Esophagus (tissue), 2 donors: Measurements from ENCODE around the gene SCCPDH. TPM values are rescaled to one million over a fixed set of nuclear protein-coding genes. Genes with fewer than 3 reads are reported as not detected.

Experiments
- H3K27ac ChIP-seq, 2 donors: one replicate each; pipeline ENCODE4 v1.5.1; 2013; ENCODE audit warnings: low read depth in 2 of 2, mild to moderate bottlenecking in 2 of 2, inconsistent platforms in 1 of 2, low read length in 1 of 2, moderate library complexity in 1 of 2
- H3K27me3 ChIP-seq, 2 donors: one replicate each; pipeline ENCODE4 v1.6.1; 2013; ENCODE audit warnings: low read length in 2 of 2, control low read depth in 1 of 2, mild to moderate bottlenecking in 1 of 2; ENCODE audit not compliant: insufficient read depth in 2 of 2, control insufficient read depth in 1 of 2
- H3K36me3 ChIP-seq, 2 donors: one replicate each; pipeline ENCODE4 v1.6.1; 2013; ENCODE audit warnings: low read length in 1 of 2; ENCODE audit not compliant: control insufficient read depth in 2 of 2, insufficient read depth in 2 of 2
- H3K4me1 ChIP-seq, 2 donors: one replicate each; pipeline ENCODE4 v1.6.1; 2013; ENCODE audit warnings: low read length in 1 of 2; ENCODE audit not compliant: control insufficient read depth in 2 of 2, insufficient read depth in 2 of 2
- H3K4me3 ChIP-seq, 2 donors: one replicate each; pipeline ENCODE4 v1.5.1; 2013; ENCODE audit warnings: low read length in 2 of 2, mild to moderate bottlenecking in 2 of 2, low read depth in 1 of 2, moderate library complexity in 1 of 2
- H3K9me3 ChIP-seq, 2 donors: one replicate each; pipeline ENCODE4 v1.6.1; 2013; ENCODE audit warnings: mild to moderate bottlenecking in 2 of 2, low read depth in 1 of 2, low read length in 1 of 2, moderate library complexity in 1 of 2; ENCODE audit not compliant: control insufficient read depth in 2 of 2, insufficient read depth in 1 of 2
- WGBS, 2 donors: extraction: QIAGEN DNeasy Blood & Tissue Kit; methylation state at CpG; one replicate each; pipeline ENCODE4 v1.1.7; 2013; 5-methylcytosine and 5-hydroxymethylcytosine counted together
- polyA plus RNA-seq, 2 donors: library from polyadenylated mRNA; stranded (reverse); fragments of 200-250 nt; gene quantifications; one replicate each; pipeline ENCODE4 v1.2.3, GENCODE V29; 2013
- donor health status: healthy with polysubstance abuse.
- donor health status: Bipolar disorder and iron deficiency.

Gene SCCPDH
- polyA plus RNA-seq, 2 donors = 1.2 to 3.6 TPM

DNA sequence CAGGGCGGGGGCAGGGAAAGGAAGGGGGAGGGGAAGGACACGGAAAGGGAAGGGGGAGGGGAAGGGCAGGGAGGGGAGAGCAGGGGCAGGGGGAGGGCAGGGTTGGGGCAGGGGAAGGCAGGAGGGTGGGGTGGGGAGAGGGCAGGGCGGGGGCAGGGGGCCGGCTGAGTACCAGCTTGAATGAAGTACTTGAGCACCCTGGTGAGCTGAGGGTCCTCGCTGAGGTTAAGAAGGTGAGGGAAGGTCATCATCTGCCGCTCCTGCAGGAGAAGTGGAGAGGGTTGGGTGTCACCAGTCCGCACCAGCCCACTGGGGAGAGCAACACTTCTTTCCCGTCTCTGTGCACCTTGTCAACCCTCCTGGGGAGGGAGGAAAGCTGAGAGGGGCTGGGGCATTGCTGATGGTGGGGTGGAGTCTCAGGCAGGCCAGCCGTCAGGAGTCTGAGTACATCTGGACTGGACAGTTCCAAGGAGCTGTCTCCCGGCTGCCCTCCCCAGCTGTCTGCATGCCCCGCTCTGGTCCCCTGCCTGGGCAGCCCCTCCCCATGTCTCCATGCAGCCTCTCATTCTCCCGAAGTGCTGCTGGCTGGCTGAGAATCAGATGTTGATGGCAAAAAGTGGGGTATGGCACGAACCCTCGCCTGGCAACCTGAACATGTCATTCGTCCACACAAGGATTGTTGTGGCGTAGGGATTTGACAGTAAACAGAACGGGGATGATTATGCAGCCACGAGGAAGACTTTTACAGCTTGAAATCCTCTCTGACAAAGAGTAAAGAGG, 70.0 kb downstream of the SCCPDH start:
- Histone ChIP-seq H3K4me3 (no peak overlapping the region), H3K36me3 (no peaks in the 10 kb centered on the region), H3K4me1 (peaks cover 3 to 4% of the 10 kb centered on the region in 2 donors), H3K27ac (no peak overlapping the region), H3K9me3 (peaks cover 0 to 1% of the 10 kb centered on the region in 2 donors), H3K27me3 (no peaks in the 10 kb centered on the region)
- WGBS, 2 donors = 41 to 43% methylated on average over 15 to 18 of the region's 18 CpGs

DNA sequence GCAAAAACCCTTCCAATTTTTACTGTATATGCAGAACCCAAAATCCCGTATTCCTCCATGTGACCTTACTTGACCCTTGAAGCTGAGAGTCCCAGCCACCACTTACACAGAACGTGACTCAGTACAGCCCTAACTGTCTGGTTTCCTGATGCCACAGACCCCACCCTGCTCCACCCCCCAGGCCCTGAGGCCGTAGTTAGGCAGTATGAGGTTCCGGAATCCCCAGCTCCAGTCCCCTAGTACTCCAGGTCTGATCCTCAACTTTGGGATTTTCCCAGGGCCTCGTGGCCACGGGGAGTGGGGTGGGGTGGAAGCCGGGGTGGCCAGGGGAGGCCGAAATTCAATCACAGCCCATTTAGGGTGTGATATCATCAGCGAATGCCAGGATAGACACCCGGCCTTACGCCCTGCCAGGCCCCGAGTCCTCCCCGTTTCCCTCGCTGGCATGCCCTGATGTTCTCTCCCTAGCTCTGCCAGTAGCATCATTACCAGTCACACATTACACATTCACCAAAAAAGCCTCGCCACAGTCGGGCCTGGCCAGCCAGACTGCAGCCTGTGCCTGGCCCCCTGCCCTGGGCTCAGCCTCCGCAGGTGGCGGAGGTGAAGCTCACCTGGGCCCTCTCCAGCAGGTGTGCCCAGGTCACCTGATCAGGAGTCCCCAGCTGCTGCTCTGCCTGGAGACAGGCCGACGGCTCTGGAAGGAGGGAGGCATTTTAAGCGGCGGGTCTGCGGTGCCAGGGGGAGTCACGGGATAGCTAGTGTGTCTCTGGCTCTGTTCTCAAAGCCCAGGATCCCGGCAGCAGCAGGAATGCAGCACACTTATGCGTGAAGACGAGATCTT, 70.8 kb downstream of the SCCPDH start:
- no peak overlapping the region for H3K4me3 ChIP-seq
- peaks cover 3 to 4% of the 10 kb centered on the region in 2 donors for H3K4me1 ChIP-seq
- peaks cover 0 to 1% of the 10 kb centered on the region in 2 donors for H3K9me3 ChIP-seq
- H3K36me3 ChIP-seq = no peaks in the 10 kb centered on the region
- H3K27ac ChIP-seq = no peak overlapping the region
- WGBS, 2 donors = 49 to 50% methylated on average over 27 of the region's 27 CpGs
- no peaks in the 10 kb centered on the region for H3K27me3 ChIP-seq

- no peaks in the 10 kb centered on the region for H3K27me3 ChIP-seq
Observed at GRCh38 chr1:246795906-246796694, 71.9 kb downstream of the SCCPDH start.

GRCh38 chr1:246797157-246797556, 72.9 kb downstream of the SCCPDH start:
- H3K4me3 ChIP-seq = no peak overlapping the region
- H3K27me3 ChIP-seq = no peaks in the 10 kb centered on the region
- H3K27ac ChIP-seq = no peak overlapping the region
- H3K36me3 ChIP-seq = no peaks in the 10 kb centered on the region
- H3K9me3 ChIP-seq = peaks cover 0 to 1% of the 10 kb centered on the region in 2 donors
- peaks cover 3 to 4% of the 10 kb centered on the region in 2 donors for H3K4me1 ChIP-seq
- WGBS, 2 donors = 84 to 88% methylated on average over 8 of the region's 8 CpGs

More at GRCh38 chr1:246795906-246796694, 71.9 kb downstream of the SCCPDH start:
- H3K27ac ChIP-seq = no peak overlapping the region
- no peak overlapping the region for H3K4me3 ChIP-seq
- H3K9me3 ChIP-seq = peaks cover 0 to 1% of the 10 kb centered on the region in 2 donors
- no peaks in the 10 kb centered on the region for H3K36me3 ChIP-seq
- H3K4me1 ChIP-seq = peaks cover 3 to 4% of the 10 kb centered on the region in 2 donors
- 85 to 87% methylated on average over 30 of the region's 30 CpGs for WGBS, 2 donors

- Histone ChIP-seq H3K27me3 (no peaks in the 10 kb centered on the region), H3K27ac (no peak overlapping the region), H3K4me3 (no peak overlapping the region), H3K4me1 (peaks cover 3 to 4% of the 10 kb centered on the region in 2 donors), H3K9me3 (peaks cover 0 to 1% of the 10 kb centered on the region in 2 donors), H3K36me3 (no peaks in the 10 kb centered on the region)
- 87 to 89% methylated on average over 11 of the region's 11 CpGs for WGBS, 2 donors
Observed at GRCh38 chr1:246797597-246797996, 73.4 kb downstream of the SCCPDH start.

DNA sequence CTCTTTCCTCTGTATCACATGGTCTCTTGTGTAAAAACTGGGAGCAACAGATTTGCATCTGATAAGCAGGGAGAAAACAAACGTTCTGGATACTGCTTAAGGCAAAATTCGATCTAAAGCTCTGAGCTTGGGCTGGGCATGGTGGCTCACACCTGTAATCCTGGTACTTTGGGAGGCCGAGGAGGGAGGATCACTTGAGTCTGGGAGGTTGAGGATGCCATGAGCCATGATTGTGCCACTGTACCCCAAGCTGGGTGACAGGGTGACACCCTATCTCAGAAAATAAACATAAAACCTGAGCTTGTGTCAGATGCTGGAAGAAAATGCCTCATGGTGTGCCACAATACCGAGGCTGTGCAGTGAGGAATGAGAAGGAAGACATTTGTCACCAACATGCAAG, 73.9 kb downstream of the SCCPDH start:
- WGBS, 2 donors = 69 to 72% methylated on average over 4 of the region's 4 CpGs
- no peak overlapping the region for H3K4me3 ChIP-seq
- H3K27ac ChIP-seq = no peak overlapping the region
- peaks cover 0 to 1% of the 10 kb centered on the region in 2 donors for H3K9me3 ChIP-seq
- no peaks in the 10 kb centered on the region for H3K36me3 ChIP-seq
- H3K27me3 ChIP-seq = no peaks in the 10 kb centered on the region
- H3K4me1 ChIP-seq = peaks cover 3 to 4% of the 10 kb centered on the region in 2 donors

GRCh38 chr1:246798606-246799496, 74.6 kb downstream of the SCCPDH start:
- 73 to 78% methylated on average over 22 of the region's 22 CpGs for WGBS, 2 donors
- Histone ChIP-seq H3K4me3 (no peak overlapping the region), H3K27me3 (no peaks in the 10 kb centered on the region), H3K27ac (no peak overlapping the region), H3K9me3 (peaks cover 0 to 1% of the 10 kb centered on the region in 2 donors), H3K36me3 (no peaks in the 10 kb centered on the region), H3K4me1 (peaks cover 3 to 4% of the 10 kb centered on the region in 2 donors)

DNA sequence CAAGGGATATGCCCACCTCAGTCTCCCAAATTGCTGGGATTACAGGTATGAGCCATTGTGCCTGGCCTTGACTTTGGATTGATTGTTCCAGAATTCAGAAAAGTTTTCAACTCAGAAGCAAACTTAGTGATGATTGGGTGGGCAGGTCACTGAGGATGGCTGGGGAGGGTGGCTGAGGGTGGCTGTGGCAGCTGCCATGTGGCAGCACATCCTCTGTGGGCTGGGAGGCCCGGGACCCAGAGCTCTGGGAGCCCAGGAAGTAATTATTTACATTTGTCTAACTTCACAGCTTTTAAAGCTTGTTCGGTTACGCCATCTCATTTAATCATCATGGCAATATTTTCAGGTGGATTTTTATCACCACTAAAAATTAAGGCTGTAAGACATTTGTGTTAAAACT, 76.1 kb downstream of the SCCPDH start:
- WGBS, 2 donors = 43 to 59% methylated on average over 3 of the region's 3 CpGs

More for the DNA sequence above, 76.1 kb downstream of the SCCPDH start:
- no peak overlapping the region for H3K27ac ChIP-seq
- no peaks in the 10 kb centered on the region for H3K27me3 ChIP-seq
- peaks cover under 1 to 3% of the 10 kb centered on the region in 2 donors for H3K9me3 ChIP-seq
- no peak overlapping the region for H3K4me3 ChIP-seq
- H3K36me3 ChIP-seq = no peaks in the 10 kb centered on the region
- H3K4me1 ChIP-seq = no peaks in the 10 kb centered on the region
